ENCODE measurements around the gene CDV3. TPM values are rescaled to one million over a fixed set of nuclear protein-coding genes. Genes with fewer than 3 reads are reported as not detected.
A peak's percentile ranks its signal among the peaks of the same experiment; 100 is the strongest.

Gene CDV3
- total and polyA plus RNA-seq, 2 donors (not counting 3 experiments of a cell fraction or from before 2014, with no cell fraction given): 46.7 to 229 TPM

GRCh38 chr3:133574260-133574881 is 885 bp downstream of the CDV3 start:
- no peaks in the 10 kb centered on the region for H3K9me1 ChIP-seq (replicated peaks; ENCODE audit: control insufficient read depth, extremely low read depth, insufficient read depth, low read length)
- H3K36me3 ChIP-seq (ENCODE audit: control insufficient read depth in 2 of 2, extremely low read depth in 1 of 2, insufficient read depth in 2 of 2, low read length in 2 of 2): peaks cover 4 to 15% of the 10 kb centered on the region in 2 experiments
- no peaks in the 10 kb centered on the region for H3K9me3 ChIP-seq (replicated peaks; ENCODE audit: control insufficient read depth, insufficient read depth, low read length)
- FAIRE-seq (no peak), DNase-seq (ENCODE audit: low read depth, low spot score) (peak; percentile 75)
- ChIA-PET CTCF (interaction anchor here (0.9 to 13.8 kb wide), 5 partner anchors 68 to 137 kb away, joined by 3 to 224 read pairs (median 12); no protein-coding TSS in a partner anchor), POLR2A (no interaction called here)
- no peaks in the 10 kb centered on the region for H3K27me3 ChIP-seq (ENCODE audit: control insufficient read depth in 2 of 2, insufficient read depth in 2 of 2, low read length in 2 of 2)
- no peak for TF ChIP-seq GATA2 (IDR thresholded peaks at IDR 0.05; ENCODE audit: insufficient read depth, insufficient read length, low read depth, low read length)
- TF ChIP-seq MYC (IDR thresholded peaks at IDR 0.05; ENCODE audit: low read depth, low read length): no peak
- no peak for TF ChIP-seq EZH2 (IDR thresholded peaks at IDR 0.05; ENCODE audit: borderline replicate concordance, low read depth, low read length, severe bottlenecking)
- no peak for TF ChIP-seq FOS (IDR thresholded peaks at IDR 0.05; ENCODE audit: borderline replicate concordance, insufficient read depth, low read length)
- peak in 1 of 2 donors; percentile 12 for TF ChIP-seq CTCF (IDR thresholded peaks at IDR 0.05; ENCODE audit: extremely low read depth in 1 of 2, insufficient read depth in 1 of 2, low read depth in 1 of 2, low read length in 2 of 2)
- TF ChIP-seq, protein P1, sequence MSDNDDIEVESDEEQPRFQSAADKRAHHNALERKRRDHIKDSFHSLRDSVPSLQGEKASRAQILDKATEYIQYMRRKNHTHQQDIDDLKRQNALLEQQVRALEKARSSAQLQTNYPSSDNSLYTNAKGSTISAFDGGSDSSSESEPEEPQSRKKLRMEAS (IDR thresholded peaks at IDR 0.05; ENCODE audit: insufficient read depth, insufficient read length): no peak
- peak; percentile 45 for TF ChIP-seq POLR2A (IDR thresholded peaks at IDR 0.05; ENCODE audit: low read depth, low read length)
- TF ChIP-seq JUN (IDR thresholded peaks at IDR 0.05; ENCODE audit: borderline replicate concordance, insufficient read depth, insufficient read length, low read depth): no peak
- TF ChIP-seq POLR2AphosphoS5 (IDR thresholded peaks at IDR 0.05; ENCODE audit: insufficient read depth, low read depth, low read length): peak; percentile 41
- BruUV-seq (replicated peaks): no TSS peak
- H3K4me1 ChIP-seq (ENCODE audit: control insufficient read depth, extremely low read depth, insufficient read depth, low read length): peaks cover 59% of the 10 kb centered on the region
- peak overlapping the region; percentile 71 for H3K4me2 ChIP-seq (ENCODE audit: insufficient read depth, low read length)
- H3K9ac ChIP-seq (replicated peaks; ENCODE audit: extremely low read depth, insufficient read depth, low read length): peak overlapping the region; percentile 95
- intact Hi-C loops (cut with micrococcal nuclease) (loop anchor here (5.0 to 10.0 kb wide), 6 partner anchors 42 to 913 kb away; partner anchors contain the start of genes ANAPC13, CEP63 and SRPRB), dilution Hi-C loops (cut with MboI; ENCODE audit: extremely low pct_ligation_motif_present, low sequenced_read_pairs) (no loop called here)
- peaks cover 9% of the 10 kb centered on the region for H4K20me1 ChIP-seq (replicated peaks; ENCODE audit: control insufficient read depth, extremely low read depth, insufficient read depth, low read length)
- peak overlapping the region; percentile 77 for H3K27ac ChIP-seq (ENCODE audit: insufficient read depth, low read depth, low read length)
- peaks cover 54% of the 10 kb centered on the region for H3K79me2 ChIP-seq (ENCODE audit: control insufficient read depth, insufficient read depth, low read length)
- no peak overlapping the region for H2AFZ ChIP-seq (ENCODE audit: low read depth, low read length)
- H3K4me3 ChIP-seq (replicated peaks in 1 of 3; ENCODE audit: insufficient read depth in 1 of 3, low read depth in 1 of 3, low read length in 3 of 3): peak overlapping the region; percentile 82 to 97 (median 97)

All from endothelial cell of umbilical vein (primary cell).